Astrocyte (in vitro differentiated cells and primary cell): ENCODE measurements around the gene GPR37L1. TPM values are rescaled to one million over a fixed set of nuclear protein-coding genes. Genes with fewer than 3 reads are reported as not detected.

Source experiments
- DNase-seq: peaks from one replicate; pipeline ENCODE4 v3.0.0-alpha.2; 2010; ENCODE audit warnings: low read depth
- FAIRE-seq: peaks from 2 replicates; lab custom pipeline; 2011; peaks lifted over from hg19 to GRCh38; lab: Jason Lieb, UNC
- H2AFZ ChIP-seq: 2 replicates; pipeline ENCODE4 v1.6.0; 2012; ENCODE audit warnings: low read depth, low read length, inconsistent platforms
- H3K27ac ChIP-seq: 2 replicates; pipeline ENCODE4 v1.5.1; 2011; ENCODE audit warnings: low read depth, low read length, inconsistent platforms
- H3K27me3 ChIP-seq: 2 replicates; pipeline ENCODE4 v1.6.0; 2011; ENCODE audit warnings: low read length, inconsistent platforms; ENCODE audit not compliant: insufficient read depth
- H3K36me3 ChIP-seq: 2 replicates; pipeline ENCODE4 v1.5.1; 2011; ENCODE audit warnings: low read length, inconsistent platforms; ENCODE audit not compliant: insufficient read depth
- H3K4me1 ChIP-seq: 2 replicates; pipeline ENCODE4 v1.5.1; 2011; ENCODE audit warnings: low read length, inconsistent platforms; ENCODE audit not compliant: insufficient read depth
- H3K4me2 ChIP-seq: 2 replicates; pipeline ENCODE4 v1.6.0; 2012; ENCODE audit warnings: low read length, inconsistent platforms
- H3K4me3 ChIP-seq: 2 replicates; pipeline ENCODE4 v1.5.1; 2011; ENCODE audit warnings: low read depth, mild to moderate bottlenecking, low read length, inconsistent platforms; ENCODE audit not compliant: insufficient read depth
- H3K79me2 ChIP-seq: 2 replicates; pipeline ENCODE4 v1.6.0; 2012; ENCODE audit warnings: mild to moderate bottlenecking, low read length, inconsistent platforms; ENCODE audit not compliant: insufficient read depth
- H3K9ac ChIP-seq: 2 replicates; pipeline ENCODE4 v1.6.0; 2012; ENCODE audit warnings: mild to moderate bottlenecking, low read length, inconsistent platforms
- H3K9me3 ChIP-seq: 2 replicates; pipeline ENCODE4 v1.5.1; 2012; ENCODE audit warnings: low read depth, mild to moderate bottlenecking, low read length, inconsistent platforms; ENCODE audit not compliant: insufficient read depth
- H4K20me1 ChIP-seq: 2 replicates; pipeline ENCODE4 v1.6.0; 2012; ENCODE audit warnings: low read length, inconsistent platforms; ENCODE audit not compliant: insufficient read depth
- H3K27ac Mint-ChIP-seq: one replicate; pipeline ENCODE4 v1.8.0; 2021; ENCODE audit warnings: mild to moderate bottlenecking, mixed read lengths; ENCODE audit not compliant: unreplicated experiment
- H3K27me3 Mint-ChIP-seq: one replicate; pipeline ENCODE4 v1.8.0; 2021; ENCODE audit warnings: low read depth, mixed read lengths; ENCODE audit not compliant: unreplicated experiment
- H3K36me3 Mint-ChIP-seq: one replicate; pipeline ENCODE4 v1.8.0; 2021; ENCODE audit warnings: low read depth, mixed read lengths; ENCODE audit not compliant: unreplicated experiment
- H3K4me1 Mint-ChIP-seq: one replicate; pipeline ENCODE4 v1.8.0; 2021; ENCODE audit warnings: low read depth, mixed read lengths; ENCODE audit not compliant: unreplicated experiment
- H3K4me3 Mint-ChIP-seq: one replicate; pipeline ENCODE4 v1.8.0; 2021; ENCODE audit warnings: mild to moderate bottlenecking, moderate library complexity, mixed read lengths; ENCODE audit not compliant: unreplicated experiment
- H3K9me3 Mint-ChIP-seq: one replicate; pipeline ENCODE4 v1.8.0; 2021; ENCODE audit warnings: mild to moderate bottlenecking, mixed read lengths; ENCODE audit not compliant: unreplicated experiment
- CTCF ChIP-seq: IDR thresholded peaks from 2 replicates; pipeline ENCODE4 v1.5.1; 2011; ENCODE audit warnings: low read depth, mild to moderate bottlenecking, inconsistent platforms, low read length, moderate library complexity; ENCODE audit not compliant: insufficient read depth
- EZH2 ChIP-seq: IDR thresholded peaks from 2 replicates; pipeline ENCODE4 v1.6.1; 2012; ENCODE audit warnings: mild to moderate bottlenecking, low read length, inconsistent platforms; ENCODE audit not compliant: insufficient read depth
- total RNA-seq: library from RNA; stranded (reverse); gene quantifications from 2 replicates; pipeline ENCODE4 v1.2.1, GENCODE V29; 2021

GPR37L1 gene
- total RNA-seq, 1 donor from 2014 or later, result not detected

DNA sequence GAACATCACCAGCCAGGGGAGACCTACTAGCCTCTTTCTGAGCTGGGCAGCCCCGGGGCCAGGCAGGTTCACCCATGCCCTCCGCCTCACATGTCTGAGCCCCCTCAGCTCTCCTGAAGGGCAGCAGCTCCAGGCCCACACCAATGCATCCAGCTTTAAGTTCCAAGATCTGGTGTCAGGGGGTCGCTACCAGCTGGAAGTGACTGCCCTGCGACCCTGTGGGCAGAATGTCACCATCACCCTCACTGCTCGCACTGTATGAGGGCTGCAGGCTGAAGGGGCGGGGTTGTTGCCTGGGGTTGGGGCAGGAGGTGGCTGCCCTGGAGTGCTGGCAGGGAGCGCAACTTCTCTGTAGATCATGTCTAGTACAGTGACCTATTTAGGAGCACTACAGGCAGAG is 46.1 kb downstream of the GPR37L1 start:
- Histone ChIP-seq H3K9ac (no peak overlapping the region), H3K9me3 (no peaks in the 10 kb centered on the region), H3K79me2 (no peaks in the 10 kb centered on the region), H3K36me3 (no peaks in the 10 kb centered on the region), H4K20me1 (no peaks in the 10 kb centered on the region), H3K4me2 (no peak overlapping the region), H3K27ac (no peak overlapping the region), H3K27me3 (no peaks in the 10 kb centered on the region), H2AFZ (no peak overlapping the region), H3K4me1 (no peaks in the 10 kb centered on the region), H3K4me3 (no peak overlapping the region)
- H3K9me3 Mint-ChIP-seq, result no peaks in the 10 kb centered on the region
- peaks cover 4% of the 10 kb centered on the region for H3K4me1 Mint-ChIP-seq
- no peak for FAIRE-seq
- H3K27me3 Mint-ChIP-seq, result peaks cover 14% of the 10 kb centered on the region
- no peak overlapping the region for H3K4me3 Mint-ChIP-seq
- TF ChIP-seq EZH2 (no peak), CTCF (no peak)
- no peak overlapping the region for H3K27ac Mint-ChIP-seq
- no peak for DNase-seq
- H3K36me3 Mint-ChIP-seq, result no peaks in the 10 kb centered on the region

- H3K79me2 ChIP-seq, result no peaks in the 10 kb centered on the region
- H3K27ac ChIP-seq, result no peak overlapping the region
- Mint-ChIP-seq H3K27me3 (peaks cover 21% of the 10 kb centered on the region), H3K27ac (no peak overlapping the region), H3K4me3 (no peak overlapping the region), H3K9me3 (no peaks in the 10 kb centered on the region), H3K36me3 (no peaks in the 10 kb centered on the region), H3K4me1 (peaks cover 4% of the 10 kb centered on the region)
- no peak for FAIRE-seq
- no peaks in the 10 kb centered on the region for H3K4me1 ChIP-seq
- H3K36me3 ChIP-seq, result no peaks in the 10 kb centered on the region
- H2AFZ ChIP-seq, result no peak overlapping the region
- no peaks in the 10 kb centered on the region for H3K9me3 ChIP-seq
- no peak overlapping the region for H3K9ac ChIP-seq
- no peaks in the 10 kb centered on the region for H4K20me1 ChIP-seq
- DNase-seq, result no peak
- no peaks in the 10 kb centered on the region for H3K27me3 ChIP-seq
- no peak overlapping the region for H3K4me3 ChIP-seq
- no peak overlapping the region for H3K4me2 ChIP-seq
- TF ChIP-seq CTCF (no peak), EZH2 (no peak)
Measured at GRCh38 chr1:202170726-202171125, 48.0 kb downstream of the GPR37L1 start.

DNA sequence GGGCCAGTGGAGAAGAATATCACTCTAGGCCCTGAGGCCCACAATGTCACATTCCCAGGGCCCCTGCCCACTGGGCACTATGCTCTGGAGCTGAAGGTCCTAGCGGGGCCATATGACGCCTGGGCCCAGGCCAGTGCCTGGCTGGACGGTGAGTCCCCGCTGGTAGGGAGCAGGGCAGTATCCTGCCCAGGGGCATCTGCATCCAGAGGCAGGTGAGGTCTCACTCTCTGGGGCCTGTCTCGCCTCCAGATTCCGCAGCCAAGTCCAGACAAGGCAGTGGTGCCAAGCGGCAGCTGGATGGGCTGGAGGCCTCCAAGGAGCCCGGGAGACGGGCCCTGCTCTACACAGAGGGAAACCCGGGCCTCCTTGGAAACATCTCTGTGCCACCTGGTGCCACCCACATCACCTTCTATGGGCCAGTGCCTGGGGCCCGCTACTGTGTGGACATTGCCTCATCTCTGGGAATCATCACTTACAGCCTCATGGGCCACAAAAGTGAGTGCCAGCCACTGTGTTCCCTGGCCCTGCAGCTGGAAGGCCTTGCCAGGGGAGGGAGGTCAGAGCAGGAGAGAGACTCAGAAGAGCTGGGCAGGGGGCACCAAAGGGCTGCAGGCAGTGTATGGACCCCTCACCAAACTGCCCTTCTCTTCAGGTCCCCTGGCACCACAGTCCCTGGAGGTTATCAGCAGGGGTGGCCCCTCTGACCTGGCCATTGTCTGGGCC is 48.7 kb downstream of the GPR37L1 start:
- Mint-ChIP-seq H3K4me1 (peaks cover 2% of the 10 kb centered on the region), H3K4me3 (no peak overlapping the region), H3K9me3 (no peaks in the 10 kb centered on the region), H3K27me3 (peaks cover 21% of the 10 kb centered on the region), H3K27ac (no peak overlapping the region), H3K36me3 (no peaks in the 10 kb centered on the region)
- TF ChIP-seq EZH2, result no peak
- TF ChIP-seq CTCF, result no peak
- Histone ChIP-seq H3K27ac (no peak overlapping the region), H3K9me3 (no peaks in the 10 kb centered on the region), H3K79me2 (no peaks in the 10 kb centered on the region), H2AFZ (no peak overlapping the region), H4K20me1 (no peaks in the 10 kb centered on the region), H3K4me3 (no peak overlapping the region), H3K9ac (no peak overlapping the region), H3K4me2 (no peak overlapping the region), H3K27me3 (no peaks in the 10 kb centered on the region), H3K4me1 (no peaks in the 10 kb centered on the region), H3K36me3 (no peaks in the 10 kb centered on the region)
- FAIRE-seq, result no peak
- no peak for DNase-seq
